ENCODE results near the gene COQ4.

COQ4 gene

GRCh38 chr9:128340691-128341434, 18.2 kb downstream of the COQ4 start:
- DNase-seq (ENCODE audit: low read depth, low spot score): no peak

- peak; percentile 36 for DNase-seq (ENCODE audit: low read depth, low spot score)
These were observed 18.8 kb downstream of the COQ4 start for GRCh38 chr9:128341435-128341849.

DNA sequence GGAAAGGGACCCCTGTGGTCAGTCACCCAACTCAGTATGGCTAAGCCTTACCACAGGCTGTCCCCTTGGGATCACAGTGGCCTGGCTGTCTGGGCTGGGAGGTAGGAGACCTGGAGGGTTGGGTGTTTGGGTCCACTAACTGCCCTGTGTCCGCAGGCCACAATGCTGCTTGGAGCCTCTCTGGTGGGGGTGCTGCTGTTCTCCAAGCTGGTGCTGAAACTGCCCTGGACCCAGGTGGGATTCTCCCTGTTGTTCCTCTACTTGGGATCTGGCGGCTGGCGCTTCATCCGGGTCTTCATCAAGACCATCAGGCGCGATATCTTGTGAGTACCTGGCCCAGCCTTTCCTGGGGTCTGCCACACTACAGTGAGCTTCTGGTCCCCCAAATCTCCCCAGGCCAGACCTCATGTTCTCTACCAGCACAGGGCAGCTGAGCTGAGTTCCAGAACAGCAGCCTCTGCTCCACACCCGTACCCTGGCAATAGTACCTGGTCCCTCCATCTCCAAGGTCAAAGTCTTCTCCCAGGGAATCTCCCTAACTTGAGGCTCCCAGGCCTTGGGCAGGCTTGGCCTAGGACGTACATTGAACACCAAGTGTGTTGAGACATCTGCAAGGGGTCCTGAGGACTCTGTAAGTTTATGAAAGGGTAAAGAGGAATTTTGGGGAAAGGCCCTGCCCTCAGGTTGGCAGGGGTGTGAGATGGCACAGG, 20.5 kb downstream of the COQ4 start:
- DNase-seq (ENCODE audit: low read depth, low spot score): no peak

- no peak for DNase-seq (ENCODE audit: low read depth, low spot score)
These were observed 21.2 kb downstream of the COQ4 start for GRCh38 chr9:128343855-128344254.

DNA sequence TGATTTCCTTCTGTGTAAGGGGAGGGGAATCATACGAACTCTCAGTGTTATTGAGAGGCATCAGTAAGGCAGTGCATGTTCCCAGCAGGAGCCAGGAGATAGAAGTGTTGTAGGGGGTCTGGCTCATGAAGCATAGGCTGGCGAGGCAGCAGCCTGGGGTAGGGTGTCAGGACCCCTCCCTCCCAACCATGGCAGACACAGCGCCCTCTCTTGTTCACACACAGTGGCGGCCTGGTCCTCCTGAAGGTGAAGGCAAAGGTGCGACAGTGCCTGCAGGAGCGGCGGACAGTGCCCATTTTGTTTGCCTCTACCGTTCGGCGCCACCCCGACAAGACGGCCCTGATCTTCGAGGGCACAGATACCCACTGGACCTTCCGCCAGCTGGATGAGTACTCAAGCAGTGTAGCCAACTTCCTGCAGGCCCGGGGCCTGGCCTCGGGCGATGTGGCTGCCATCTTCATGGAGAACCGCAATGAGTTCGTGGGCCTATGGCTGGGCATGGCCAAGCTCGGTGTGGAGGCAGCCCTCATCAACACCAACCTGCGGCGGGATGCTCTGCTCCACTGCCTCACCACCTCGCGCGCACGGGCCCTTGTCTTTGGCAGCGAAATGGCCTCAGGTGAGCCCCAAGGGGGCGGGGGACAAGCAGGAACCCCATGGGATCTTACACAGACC, 22.4 kb downstream of the COQ4 start:
- DNase-seq (ENCODE audit: low read depth, low spot score): no peak

DNA sequence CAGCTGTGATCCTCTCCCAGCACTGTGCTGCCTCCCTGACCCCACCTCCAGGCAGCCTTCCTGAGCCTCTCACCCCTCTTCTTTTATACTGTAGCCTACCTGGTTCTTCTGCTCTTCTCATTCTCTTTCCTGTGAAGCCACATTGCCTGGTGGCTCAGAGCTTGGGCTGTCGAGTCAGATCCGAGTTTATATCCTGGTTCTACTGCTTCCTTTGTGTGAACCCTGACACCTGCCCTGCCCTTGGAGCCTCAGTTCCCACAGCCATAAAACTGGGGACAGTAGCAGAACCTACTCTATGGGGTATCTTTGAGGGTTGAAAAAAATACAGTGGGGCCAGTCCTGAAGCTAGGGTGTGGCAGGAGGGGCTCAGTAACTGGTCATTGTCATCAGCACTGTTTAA, 26.5 kb downstream of the COQ4 start:
- no peak for DNase-seq (ENCODE audit: low read depth, low spot score)

- no peak for DNase-seq (ENCODE audit: low read depth, low spot score)
These were observed 27.1 kb downstream of the COQ4 start for GRCh38 chr9:128349772-128350171.

- no peak for DNase-seq (ENCODE audit: low read depth, low spot score)
These were observed 32.8 kb downstream of the COQ4 start for GRCh38 chr9:128355451-128355850.

- no peak for DNase-seq (ENCODE audit: low read depth, low spot score)
These were observed 35.5 kb downstream of the COQ4 start for GRCh38 chr9:128358090-128358489.

DNA sequence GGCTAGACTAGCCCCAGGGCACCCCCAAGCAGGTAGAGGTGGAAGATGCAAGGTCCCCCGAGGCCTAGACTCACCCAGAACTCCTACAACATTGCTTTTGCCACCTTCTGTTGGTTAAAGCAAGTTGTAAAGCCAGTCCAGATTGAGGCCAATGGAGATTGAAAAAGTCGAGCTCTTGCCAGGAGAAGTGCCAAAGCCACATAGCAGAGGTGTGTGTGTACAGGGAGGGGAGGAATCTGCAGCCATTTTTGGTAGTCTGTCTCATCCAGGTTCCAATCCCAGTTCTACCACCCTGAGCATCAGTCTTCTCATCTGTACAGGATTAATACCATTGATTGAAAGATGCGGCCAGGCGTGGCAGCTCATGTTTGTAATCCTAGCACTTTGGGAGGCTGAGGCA, 36.2 kb downstream of the COQ4 start:
- no peak for DNase-seq (ENCODE audit: low read depth, low spot score)

DNA sequence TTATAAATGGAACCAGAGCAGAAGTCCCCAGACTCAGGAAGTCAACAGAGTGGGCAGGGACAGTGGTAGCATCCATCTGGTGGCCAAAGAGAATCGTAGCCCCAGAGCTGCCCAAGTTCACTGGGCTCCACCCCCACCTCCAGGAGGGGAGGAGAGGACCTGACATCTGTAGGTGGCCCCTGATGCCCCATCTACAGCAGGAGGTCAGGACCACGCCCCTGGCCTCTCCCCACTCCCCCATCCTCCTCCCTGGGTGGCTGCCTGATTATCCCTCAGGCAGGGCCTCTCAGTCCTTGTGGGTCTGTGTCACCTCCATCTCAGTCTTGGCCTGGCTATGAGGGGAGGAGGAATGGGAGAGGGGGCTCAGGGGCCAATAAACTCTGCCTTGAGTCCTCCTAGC, 38.2 kb downstream of the COQ4 start:
- no peak for DNase-seq (ENCODE audit: low read depth, low spot score)

GRCh38 chr9:128361296-128361985, 38.8 kb downstream of the COQ4 start:
- DNase-seq (ENCODE audit: low read depth, low spot score): no peak

DNA sequence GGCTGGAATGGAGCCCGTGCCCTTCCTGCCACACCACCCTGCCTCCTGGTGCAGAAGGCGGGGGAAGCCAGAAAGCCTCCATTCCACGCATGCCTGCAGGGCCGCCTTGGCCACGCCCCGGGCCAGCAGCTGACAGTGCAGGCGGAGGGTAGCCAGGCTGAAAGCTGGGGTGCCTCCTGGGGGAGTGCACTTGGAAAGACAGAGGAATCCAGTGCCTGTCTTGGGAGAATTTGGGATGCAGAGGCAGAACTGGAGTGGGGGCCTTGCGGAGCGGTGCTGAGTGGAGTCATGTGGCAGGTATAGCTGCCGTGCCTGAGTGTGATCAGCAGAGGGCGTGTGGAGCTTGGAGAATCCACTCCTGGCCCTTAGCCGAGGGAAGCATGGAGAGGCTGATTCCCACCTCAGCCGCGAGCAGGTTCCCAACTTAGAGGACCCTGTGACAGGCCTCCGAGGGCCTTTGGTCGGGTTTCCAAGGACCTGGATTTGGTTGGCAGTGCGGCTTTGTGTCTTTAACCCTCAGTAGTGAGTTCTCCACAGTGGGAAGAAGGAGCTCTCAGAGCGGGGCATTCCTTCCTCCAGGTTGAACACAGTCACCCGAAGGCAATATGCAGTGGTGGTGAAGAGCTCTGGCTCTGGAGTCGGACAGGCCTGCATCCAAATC, 39.5 kb downstream of the COQ4 start:
- DNase-seq (ENCODE audit: low read depth, low spot score): peak; percentile 50

GRCh38 chr9:128362774-128363173, 40.1 kb downstream of the COQ4 start:
- DNase-seq (ENCODE audit: low read depth, low spot score): no peak

DNA sequence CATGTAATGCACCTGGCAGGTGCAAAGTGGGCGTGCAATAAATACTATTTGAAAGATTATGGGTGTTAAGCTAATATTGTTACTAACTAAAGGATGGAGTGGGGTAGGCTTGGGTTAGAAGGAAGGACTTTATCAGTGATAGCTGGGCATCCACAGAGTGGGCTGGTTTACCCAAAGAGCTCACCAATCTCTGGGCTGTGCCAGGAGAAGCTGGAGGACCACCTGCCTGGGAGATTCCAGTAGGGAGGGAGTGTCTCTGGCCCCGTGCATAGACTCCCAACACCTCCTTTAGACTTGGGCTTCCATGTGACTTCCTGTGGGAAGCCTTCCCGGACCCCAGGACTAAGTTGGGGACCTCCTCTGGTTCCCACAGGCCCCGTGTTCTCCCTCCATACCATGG, 42.9 kb downstream of the COQ4 start:
- DNase-seq (ENCODE audit: low read depth, low spot score): no peak

GRCh38 chr9:128369024-128369706, 46.5 kb downstream of the COQ4 start:
- no peak for DNase-seq (ENCODE audit: low read depth, low spot score)

- no peak for DNase-seq (ENCODE audit: low read depth, low spot score)
These were observed 47.7 kb downstream of the COQ4 start for GRCh38 chr9:128370367-128370751.

GRCh38 chr9:128370752-128371629, 48.4 kb downstream of the COQ4 start, which contains the start of gene URM1:
TSS of gene URM1 (plus strand) at chr9:128371374. CDS start at chr9:128371381, 7 bp downstream.
- DNase-seq (ENCODE audit: low read depth, low spot score): peak; percentile 98

GRCh38 chr9:128371630-128372117, 49.0 kb downstream of the COQ4 start:
- no peak for DNase-seq (ENCODE audit: low read depth, low spot score)

GRCh38 chr9:128372188-128372641, 49.6 kb downstream of the COQ4 start:
- no peak for DNase-seq (ENCODE audit: low read depth, low spot score)
